Activated naive CD8-positive, alpha-beta T cell treated with anti-CD3 and anti-CD28 coated beads, Interleukin-2, amount 10 ng/mL, durations not matched to agents 7 days and 5 days (primary cell): ENCODE results near the gene CDC42. TPM values are rescaled to one million over a fixed set of nuclear protein-coding genes. Genes with fewer than 3 reads are reported as not detected.
A peak's percentile ranks its signal among the peaks of the same experiment; 100 is the strongest.

ENCODE experiments used
- ATAC-seq: fragments of 150-1000 bp; cut with Tn5 transposase; one replicate; pipeline ENCODE4 v1.10.0; 2021; ENCODE audit warnings: low read depth, moderate library complexity
- POLR2A ChIA-PET: fragments of 350-600 bp; sonication (Branson Sonifier 250); formaldehyde crosslinking; loops from one replicate; lab custom pipeline; 2021; ENCODE audit warnings: antibody characterized with exemption; lab: Charles Lee
- DNase-seq: peaks from one replicate; pipeline ENCODE4 v3.0.0; 2021
- H3K27ac Mint-ChIP-seq: one replicate; pipeline ENCODE4 v1.8.0; 2022; ENCODE audit warnings: mild to moderate bottlenecking, mixed read lengths
- H3K27me3 Mint-ChIP-seq: one replicate; pipeline ENCODE4 v1.8.0; 2022; ENCODE audit warnings: mild to moderate bottlenecking, moderate library complexity, mixed read lengths
- H3K36me3 Mint-ChIP-seq: one replicate; pipeline ENCODE4 v1.8.0; 2021; ENCODE audit warnings: mild to moderate bottlenecking, mixed read lengths
- H3K4me1 Mint-ChIP-seq: one replicate; pipeline ENCODE4 v1.8.0; 2021; ENCODE audit warnings: mixed read lengths
- H3K4me3 Mint-ChIP-seq: one replicate; pipeline ENCODE4 v1.8.0; 2022; ENCODE audit warnings: mild to moderate bottlenecking, moderate library complexity, mixed read lengths
- H3K9me3 Mint-ChIP-seq: one replicate; pipeline ENCODE4 v1.8.0; 2021; ENCODE audit warnings: mixed read lengths
- total RNA-seq, 2 experiments: library from RNA; stranded (reverse); gene quantifications; one replicate each; pipeline ENCODE4 v1.2.3, GENCODE V29; 2021

CDC42 gene
- total RNA-seq, 2 experiments from 2014 or later: 283 to 303 TPM

GRCh38 chr1:22043198-22043769, 9.2 kb upstream of the CDC42 start:
- Mint-ChIP-seq H3K9me3 (peaks cover 4% of the 10 kb centered on the region), H3K4me3 (no peak overlapping the region)
- POLR2A ChIA-PET: interaction anchor here (7.5 to 8.3 kb wide), 2 partner anchors 9 to 17 kb away, joined by 207 to 316 read pairs; partner anchors contain the start of gene CDC42

GRCh38 chr1:22044690-22045420, 7.7 kb upstream of the CDC42 start:
- POLR2A ChIA-PET: interaction anchor here (1.5 kb wide), 1 partner anchor 19 kb away, joined by 6 read pairs; no protein-coding TSS in a partner anchor
- peaks cover 4% of the 10 kb centered on the region for H3K9me3 Mint-ChIP-seq
- peaks cover 38% of the 10 kb centered on the region for H3K4me1 Mint-ChIP-seq
- no peaks in the 10 kb centered on the region for H3K27me3 Mint-ChIP-seq
- H3K36me3 Mint-ChIP-seq: peaks cover 5% of the 10 kb centered on the region
- ATAC-seq (no peak), DNase-seq (no peak)
- no peak overlapping the region for H3K27ac Mint-ChIP-seq
- no peak overlapping the region for H3K4me3 Mint-ChIP-seq

More at GRCh38 chr1:22043198-22043769, 9.2 kb upstream of the CDC42 start:
- Mint-ChIP-seq H3K27me3 (no peaks in the 10 kb centered on the region), H3K36me3 (peaks cover 4% of the 10 kb centered on the region), H3K27ac (peak overlapping the region; percentile 4), H3K4me1 (peaks cover 38% of the 10 kb centered on the region)
- ATAC-seq (no peak), DNase-seq (no peak)

DNA sequence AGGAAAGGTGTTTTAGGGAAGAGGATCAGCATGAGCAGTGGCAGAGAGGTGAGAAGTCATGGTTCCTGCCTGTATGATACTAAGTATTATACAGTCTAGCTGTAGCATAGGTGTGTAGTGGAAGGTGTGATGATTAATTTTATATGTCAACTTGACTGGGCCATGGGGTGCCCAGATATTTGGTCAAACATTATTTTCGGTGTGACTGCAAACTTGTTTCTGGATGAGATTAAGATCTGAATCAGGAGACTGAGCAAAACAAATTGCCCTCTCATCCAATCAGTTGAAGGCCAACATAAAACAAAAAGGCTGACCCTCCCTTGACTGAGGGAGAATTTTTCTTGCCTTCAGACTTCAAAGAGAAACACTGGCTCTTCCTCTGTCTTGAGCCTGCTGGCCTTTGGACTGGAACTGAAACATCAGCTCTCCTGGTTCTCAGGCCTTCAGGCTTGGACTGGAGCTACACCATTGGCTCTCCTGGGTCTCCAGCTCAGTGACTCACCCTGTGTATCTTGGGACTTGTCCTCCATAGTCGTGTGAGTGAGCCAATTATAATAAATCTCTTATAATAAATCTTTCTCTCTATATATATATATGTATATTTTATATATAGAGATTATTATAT, 6.8 kb upstream of the CDC42 start:
- Mint-ChIP-seq H3K27ac (no peak overlapping the region), H3K27me3 (no peaks in the 10 kb centered on the region), H3K36me3 (peaks cover 5% of the 10 kb centered on the region), H3K4me1 (peaks cover 31% of the 10 kb centered on the region), H3K9me3 (peaks cover 4% of the 10 kb centered on the region), H3K4me3 (no peak overlapping the region)
- ATAC-seq (no peak), DNase-seq (no peak)
- POLR2A ChIA-PET: interaction anchor here (0.6 to 2.7 kb wide), 2 partner anchors 16 to 21 kb away, joined by 5 to 9 read pairs; no protein-coding TSS in a partner anchor

DNA sequence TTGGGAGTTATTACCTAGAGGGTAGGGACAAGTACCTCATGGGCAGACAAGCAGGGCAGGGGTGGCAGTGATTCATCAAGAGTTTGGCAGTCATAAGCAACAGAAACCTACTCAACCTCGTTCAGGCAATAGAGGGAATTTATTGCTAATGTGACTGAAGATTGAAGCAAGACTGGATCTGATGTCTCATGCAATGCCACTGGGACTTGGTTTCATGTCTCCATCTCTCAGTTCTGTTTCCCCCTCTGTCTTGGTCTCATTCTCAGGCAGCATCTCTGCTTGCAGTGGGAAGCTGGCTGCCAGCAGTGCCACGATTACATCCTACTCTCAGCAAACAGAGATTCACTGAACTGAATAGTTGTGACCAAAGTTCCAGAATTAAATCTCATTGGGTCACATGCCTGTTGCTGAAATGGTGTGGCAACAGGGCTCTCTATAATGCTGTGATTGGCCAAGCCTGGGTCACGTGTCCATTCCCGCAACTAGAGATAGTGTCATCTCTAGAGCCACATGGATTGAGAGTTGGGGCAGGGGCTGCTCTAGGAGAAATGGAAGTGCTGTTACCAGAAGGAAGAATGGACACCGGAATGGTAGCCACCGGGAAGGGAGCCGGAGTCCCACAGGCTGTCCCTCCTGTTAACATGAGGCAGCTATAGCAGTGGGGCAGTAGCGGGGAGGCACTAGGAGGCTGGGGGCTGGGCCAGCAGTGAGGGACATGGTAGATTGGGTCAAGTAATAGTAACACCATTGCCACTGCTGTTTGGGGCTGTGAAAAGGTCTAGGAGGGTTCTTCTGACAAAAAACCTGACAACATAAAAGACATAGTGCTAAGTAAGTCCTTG, 3.9 kb upstream of the CDC42 start:
- POLR2A ChIA-PET: interaction anchor here (7.8 to 8.7 kb wide), 2 partner anchors 8 to 24 kb away, joined by 207 to 229 read pairs; no protein-coding TSS in a partner anchor
- ATAC-seq (no peak), DNase-seq (no peak)
- H3K36me3 Mint-ChIP-seq: peaks cover 5% of the 10 kb centered on the region
- peaks cover 4% of the 10 kb centered on the region for H3K9me3 Mint-ChIP-seq
- H3K27ac Mint-ChIP-seq: no peak overlapping the region
- peaks cover 23% of the 10 kb centered on the region for H3K4me1 Mint-ChIP-seq
- no peaks in the 10 kb centered on the region for H3K27me3 Mint-ChIP-seq
- no peak overlapping the region for H3K4me3 Mint-ChIP-seq

GRCh38 chr1:22050330-22050729, 2.2 kb upstream of the CDC42 start:
- Mint-ChIP-seq H3K36me3 (peaks cover 12% of the 10 kb centered on the region), H3K27me3 (no peaks in the 10 kb centered on the region), H3K4me1 (peaks cover 28% of the 10 kb centered on the region), H3K4me3 (no peak overlapping the region), H3K27ac (no peak overlapping the region), H3K9me3 (peaks cover 2% of the 10 kb centered on the region)
- POLR2A ChIA-PET: interaction anchor here (1.8 to 8.7 kb wide), 3 partner anchors 10 to 26 kb away, joined by 5 to 229 read pairs (median 207); no protein-coding TSS in a partner anchor
- ATAC-seq: no peak
- DNase-seq: no peak

GRCh38 chr1:22051607-22052114, 848 bp upstream of the CDC42 start:
- H3K27ac Mint-ChIP-seq: peak overlapping the region; percentile 93
- H3K4me1 Mint-ChIP-seq: peaks cover 40% of the 10 kb centered on the region
- H3K4me3 Mint-ChIP-seq: peak overlapping the region; percentile 87
- peaks cover 22% of the 10 kb centered on the region for H3K36me3 Mint-ChIP-seq
- no peaks in the 10 kb centered on the region for H3K9me3 Mint-ChIP-seq
- no peaks in the 10 kb centered on the region for H3K27me3 Mint-ChIP-seq
- POLR2A ChIA-PET: interaction anchor here (1.0 to 8.7 kb wide), 11 partner anchors 9 to 224 kb away, joined by 3 to 229 read pairs (median 6); no protein-coding TSS in a partner anchor
- ATAC-seq: no peak
- DNase-seq: no peak

DNA sequence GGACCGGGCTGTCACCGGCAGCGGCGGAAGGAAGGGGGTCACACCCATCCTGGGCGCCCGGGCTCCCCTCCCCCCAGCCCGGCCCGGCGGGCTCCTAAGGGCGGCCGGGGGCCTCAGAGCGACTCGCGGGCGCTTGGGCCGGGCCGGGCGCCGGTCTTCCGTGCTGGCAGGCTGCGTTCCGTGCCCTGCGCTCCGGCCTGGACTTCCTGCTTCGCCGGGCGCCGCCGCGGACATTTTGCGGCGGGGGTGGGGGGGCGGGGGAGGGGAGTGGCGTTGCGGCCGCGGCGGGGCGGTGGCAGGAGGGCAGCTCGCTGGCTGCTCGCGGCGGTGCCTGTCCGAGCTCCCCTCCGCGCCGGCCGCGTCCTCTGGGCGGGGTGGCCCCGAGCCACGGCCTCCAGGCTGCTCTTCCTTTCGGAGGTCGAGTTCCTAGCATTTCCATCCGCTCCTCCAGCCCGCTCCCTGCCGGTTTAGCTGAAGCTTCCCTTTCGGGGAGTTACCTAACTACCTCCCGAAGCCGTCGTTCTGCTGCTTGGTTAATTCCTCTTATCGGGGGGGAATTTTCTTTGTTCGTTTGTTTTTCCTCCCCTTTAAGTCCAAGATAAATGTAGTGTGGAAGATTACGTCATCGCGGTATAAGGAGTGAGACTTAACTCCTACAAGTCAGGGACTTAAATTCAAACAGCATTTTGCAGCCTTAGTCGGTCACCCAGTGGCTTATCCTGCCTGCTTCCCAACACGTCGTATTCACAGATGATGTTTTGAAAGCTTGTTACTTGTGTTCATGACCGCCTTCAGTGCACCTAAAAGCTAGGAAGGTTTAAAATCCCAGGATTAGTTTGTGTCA, 730 bp downstream of the CDC42 start:
- no peaks in the 10 kb centered on the region for H3K9me3 Mint-ChIP-seq
- DNase-seq: peak; percentile 77
- peaks cover 32% of the 10 kb centered on the region for H3K36me3 Mint-ChIP-seq
- H3K4me3 Mint-ChIP-seq: peak overlapping the region; percentile 99
- H3K27ac Mint-ChIP-seq: peak overlapping the region; percentile 97
- H3K4me1 Mint-ChIP-seq: peaks cover 45% of the 10 kb centered on the region
- H3K27me3 Mint-ChIP-seq: no peaks in the 10 kb centered on the region
- ATAC-seq: peak; percentile 57
- POLR2A ChIA-PET: interaction anchor here (0.5 to 8.7 kb wide), 15 partner anchors 13 to 708 kb away, joined by 3 to 229 read pairs (median 5); no protein-coding TSS in a partner anchor

DNA sequence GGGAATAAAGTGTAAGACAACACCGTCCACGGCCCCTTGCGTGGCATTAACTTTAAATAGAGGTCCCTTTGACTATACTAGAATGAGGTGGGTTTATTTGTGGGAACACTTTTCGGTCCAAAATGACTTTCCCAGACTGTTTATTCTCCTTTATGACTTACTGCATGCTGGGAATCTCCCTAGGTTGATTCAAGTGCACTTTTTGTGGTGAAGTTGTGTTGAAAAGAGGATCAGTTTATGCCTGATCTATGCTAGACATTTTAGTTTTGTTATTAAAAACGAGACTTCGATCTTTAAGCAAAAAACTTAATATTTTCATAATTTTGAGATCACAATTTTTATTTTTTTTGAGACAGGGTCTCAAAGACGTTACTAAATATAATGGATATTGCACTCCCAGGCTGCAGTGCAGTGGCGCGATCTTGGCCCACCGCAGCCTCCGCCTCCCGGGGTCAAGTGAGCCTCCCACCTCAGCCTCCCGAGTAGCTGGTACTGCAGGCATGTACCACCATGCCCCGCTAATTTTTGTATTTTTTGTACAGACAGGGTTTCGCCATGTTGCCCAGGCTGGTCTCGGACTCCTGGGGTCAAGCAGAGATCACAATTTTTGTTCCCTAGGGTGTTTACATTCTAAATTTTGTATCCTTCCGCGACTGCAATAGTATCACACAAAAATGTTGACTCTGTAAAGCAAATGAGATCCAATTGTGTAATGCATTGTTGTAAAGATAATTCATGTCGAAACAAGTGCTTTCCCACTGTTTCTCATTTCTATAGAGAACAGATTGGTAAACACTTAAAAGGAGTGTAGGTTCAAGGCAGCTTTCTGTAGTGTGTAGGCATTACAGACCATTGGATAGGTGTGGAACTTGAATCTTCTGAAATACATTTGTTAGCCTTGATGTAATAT, 1.6 kb downstream of the CDC42 start:
- Mint-ChIP-seq H3K27ac (peak overlapping the region; percentile 97), H3K36me3 (peaks cover 32% of the 10 kb centered on the region), H3K4me3 (peak overlapping the region; percentile 99), H3K27me3 (no peaks in the 10 kb centered on the region), H3K4me1 (peaks cover 41% of the 10 kb centered on the region), H3K9me3 (no peaks in the 10 kb centered on the region)
- DNase-seq: no peak
- POLR2A ChIA-PET: interaction anchor here (0.5 to 8.7 kb wide), 14 partner anchors 10 to 272 kb away, joined by 3 to 229 read pairs (median 6); no protein-coding TSS in a partner anchor
- ATAC-seq: no peak

- Mint-ChIP-seq H3K27me3 (no peaks in the 10 kb centered on the region), H3K4me3 (peak overlapping the region; percentile 63), H3K36me3 (peaks cover 31% of the 10 kb centered on the region), H3K4me1 (peaks cover 38% of the 10 kb centered on the region), H3K27ac (peak overlapping the region; percentile 57), H3K9me3 (no peaks in the 10 kb centered on the region)
- ATAC-seq (no peak), DNase-seq (no peak)
- POLR2A ChIA-PET: interaction anchor here (0.9 to 8.7 kb wide), 5 partner anchors 9 to 31 kb away, joined by 5 to 229 read pairs (median 29); no protein-coding TSS in a partner anchor
Observed at GRCh38 chr1:22055463-22055862, 3.0 kb downstream of the CDC42 start.

DNA sequence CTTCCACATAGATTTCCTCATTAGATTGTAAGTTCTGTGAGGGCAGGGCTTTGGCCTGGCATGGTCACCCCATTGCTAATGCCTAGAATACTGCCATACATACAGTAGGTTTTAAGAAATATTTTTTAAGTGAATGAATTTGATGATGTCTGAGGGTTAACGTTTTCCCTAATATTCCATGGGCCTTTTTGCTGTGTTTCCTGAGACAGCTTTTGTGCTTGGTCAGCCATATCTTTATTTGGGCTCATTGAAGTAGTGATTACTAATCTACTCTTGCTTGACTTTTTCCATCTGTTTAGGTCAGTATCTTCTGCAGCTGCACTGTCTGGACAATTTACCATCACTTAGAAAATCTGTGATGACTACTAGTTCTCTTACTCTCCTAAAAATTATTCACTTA, 3.5 kb downstream of the CDC42 start:
- peak overlapping the region; percentile 56 for H3K27ac Mint-ChIP-seq
- H3K4me3 Mint-ChIP-seq: peak overlapping the region; percentile 57
- H3K27me3 Mint-ChIP-seq: no peaks in the 10 kb centered on the region
- POLR2A ChIA-PET: interaction anchor here (4.5 to 8.7 kb wide), 3 partner anchors 16 to 32 kb away, joined by 29 to 229 read pairs (median 207); no protein-coding TSS in a partner anchor
- no peaks in the 10 kb centered on the region for H3K9me3 Mint-ChIP-seq
- ATAC-seq (no peak), DNase-seq (no peak)
- peaks cover 40% of the 10 kb centered on the region for H3K4me1 Mint-ChIP-seq
- peaks cover 31% of the 10 kb centered on the region for H3K36me3 Mint-ChIP-seq

- H3K27me3 Mint-ChIP-seq: no peaks in the 10 kb centered on the region
- H3K36me3 Mint-ChIP-seq: peaks cover 31% of the 10 kb centered on the region
- peak overlapping the region; percentile 13 for H3K27ac Mint-ChIP-seq
- POLR2A ChIA-PET: interaction anchor here (0.6 to 2.7 kb wide), 2 partner anchors 32 to 306 kb away, joined by 4 to 10 read pairs; no protein-coding TSS in a partner anchor
- DNase-seq (no peak), ATAC-seq (no peak)
- H3K4me1 Mint-ChIP-seq: peaks cover 38% of the 10 kb centered on the region
- no peaks in the 10 kb centered on the region for H3K9me3 Mint-ChIP-seq
- peak overlapping the region; percentile 68 for H3K4me3 Mint-ChIP-seq
Observed at GRCh38 chr1:22056936-22057335, 4.4 kb downstream of the CDC42 start.
